T-helper 2 cell treated with Interferon-gamma antibody and Interleukin-4, amounts not matched to agents 5 μg/mL and 100 μg/mL, for 36 hours (primary cell): ENCODE results near the gene CH25H.
"Not testable (repeated sequence)": the region's sequence is repeated elsewhere in the genome, so short reads cannot be mapped to it uniquely, and the experiment has no call there.

ENCODE experiments used
- DNase-seq: peaks from one replicate; pipeline ENCODE4 v3.0.0; 2021; ENCODE audit warnings: low spot score
- H3K27ac Mint-ChIP-seq: one replicate; pipeline ENCODE4 v1.8.0; 2021; ENCODE audit warnings: mild to moderate bottlenecking, mixed read lengths
- H3K27me3 Mint-ChIP-seq: one replicate; pipeline ENCODE4 v1.8.0; 2021; ENCODE audit warnings: low read depth, mixed read lengths
- H3K36me3 Mint-ChIP-seq: one replicate; pipeline ENCODE4 v1.8.0; 2021; ENCODE audit warnings: low read depth, mixed read lengths
- H3K4me1 Mint-ChIP-seq: one replicate; pipeline ENCODE4 v1.8.0; 2021; ENCODE audit warnings: low read depth, mixed read lengths
- H3K4me3 Mint-ChIP-seq: one replicate; pipeline ENCODE4 v1.8.0; 2022; ENCODE audit warnings: mild to moderate bottlenecking, moderate library complexity, mixed read lengths
- H3K9me3 Mint-ChIP-seq: one replicate; pipeline ENCODE4 v1.8.0; 2021; ENCODE audit warnings: mixed read lengths

The CH25H gene, protein sequence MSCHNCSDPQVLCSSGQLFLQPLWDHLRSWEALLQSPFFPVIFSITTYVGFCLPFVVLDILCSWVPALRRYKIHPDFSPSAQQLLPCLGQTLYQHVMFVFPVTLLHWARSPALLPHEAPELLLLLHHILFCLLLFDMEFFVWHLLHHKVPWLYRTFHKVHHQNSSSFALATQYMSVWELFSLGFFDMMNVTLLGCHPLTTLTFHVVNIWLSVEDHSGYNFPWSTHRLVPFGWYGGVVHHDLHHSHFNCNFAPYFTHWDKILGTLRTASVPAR

DNA sequence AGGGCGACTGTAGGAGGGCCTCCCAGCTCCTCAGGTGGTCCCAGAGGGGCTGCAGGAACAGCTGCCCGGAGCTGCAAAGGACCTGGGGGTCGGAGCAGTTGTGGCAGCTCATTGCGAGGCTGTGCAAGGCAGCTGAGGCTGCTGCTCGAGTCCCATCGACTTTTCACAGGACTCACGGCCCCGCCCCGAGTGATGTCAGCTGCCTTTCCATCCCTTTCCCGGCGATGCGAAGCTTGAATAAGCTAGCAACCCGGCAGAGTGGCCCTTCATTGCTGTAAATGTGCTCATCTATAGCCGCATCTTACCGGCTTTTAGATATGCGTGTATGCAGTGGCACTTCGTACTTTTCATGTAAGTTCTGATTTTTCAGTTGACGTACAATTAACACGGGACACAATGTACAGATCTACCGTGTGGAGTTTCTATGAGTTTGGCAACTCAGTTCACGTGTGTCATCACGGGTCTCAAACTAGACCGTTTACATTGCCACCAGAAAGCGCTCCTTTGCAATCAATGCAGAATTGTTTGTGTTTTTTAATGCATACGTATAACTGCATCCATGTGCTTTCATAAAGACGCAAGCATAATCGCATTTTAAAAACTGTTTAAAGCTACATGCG lies at the start of gene CH25H:
TSS of gene CH25H (minus strand) at position 137 of the 620 bp plus-strand sequence. CDS start at position 112, 25 bp downstream.
- no peak within 1 kb of the TSS for H3K27ac Mint-ChIP-seq
- no peaks in the 10 kb centered on the region for H3K36me3 Mint-ChIP-seq
- H3K4me1 Mint-ChIP-seq, result peaks cover 8% of the 10 kb centered on the region
- H3K4me3 Mint-ChIP-seq, result peak within 1 kb of the TSS; percentile 80
- peak; percentile 29 for DNase-seq
- H3K9me3 Mint-ChIP-seq, result no peaks in the 10 kb centered on the region
- peaks cover 39% of the 10 kb centered on the region for H3K27me3 Mint-ChIP-seq

DNA sequence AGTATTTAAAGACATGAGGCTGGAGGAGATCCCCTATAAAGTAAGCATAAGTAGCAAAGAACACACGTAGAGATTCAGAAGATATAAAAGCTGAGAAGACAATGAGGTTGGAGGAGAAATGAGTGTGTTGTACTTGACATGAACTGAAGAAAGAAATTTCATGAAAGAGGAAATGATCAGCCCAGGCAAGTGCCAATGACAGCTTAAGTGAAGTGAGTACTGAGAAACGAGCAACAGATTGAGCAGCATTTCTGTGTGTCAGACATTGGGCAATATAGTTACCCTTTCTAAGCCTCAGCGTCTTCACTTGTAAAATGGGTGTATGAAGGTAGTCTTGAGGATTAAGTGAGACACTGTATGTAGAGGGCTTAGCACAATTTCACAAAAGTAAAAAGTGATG lies 49.2 kb upstream of the CH25H start:
- peaks cover 20% of the 10 kb centered on the region for H3K9me3 Mint-ChIP-seq
- H3K27me3 Mint-ChIP-seq, result peaks cover 38% of the 10 kb centered on the region
- H3K4me3 Mint-ChIP-seq, result no peak overlapping the region
- no peak overlapping the region for H3K27ac Mint-ChIP-seq
- no peaks in the 10 kb centered on the region for H3K4me1 Mint-ChIP-seq
- H3K36me3 Mint-ChIP-seq, result peaks cover 6% of the 10 kb centered on the region
- DNase-seq, result no peak

DNA sequence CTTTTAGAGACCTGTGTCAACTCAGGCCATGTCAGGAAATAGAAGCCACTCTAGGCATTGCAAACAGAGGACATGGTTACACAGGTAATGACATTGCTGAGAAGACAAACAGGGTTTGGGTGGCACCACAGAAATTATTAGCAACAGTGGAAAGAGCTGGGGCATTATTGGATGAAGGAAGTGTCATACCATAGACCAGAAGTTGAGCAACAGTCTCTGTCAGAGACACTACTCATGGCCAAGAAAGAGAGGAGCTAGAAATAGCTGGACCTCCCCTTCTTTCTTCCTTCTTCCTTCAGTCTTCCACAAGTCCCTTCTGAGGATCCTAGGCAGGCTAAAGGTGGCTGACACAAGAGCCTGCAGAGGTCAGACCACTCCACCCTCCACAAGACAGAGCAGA lies 48.7 kb upstream of the CH25H start:
- Mint-ChIP-seq H3K4me1 (peaks cover 5% of the 10 kb centered on the region), H3K4me3 (no peak overlapping the region), H3K9me3 (peaks cover 20% of the 10 kb centered on the region), H3K27me3 (peaks cover 41% of the 10 kb centered on the region), H3K36me3 (peaks cover 6% of the 10 kb centered on the region), H3K27ac (no peak overlapping the region)
- DNase-seq, result no peak

DNA sequence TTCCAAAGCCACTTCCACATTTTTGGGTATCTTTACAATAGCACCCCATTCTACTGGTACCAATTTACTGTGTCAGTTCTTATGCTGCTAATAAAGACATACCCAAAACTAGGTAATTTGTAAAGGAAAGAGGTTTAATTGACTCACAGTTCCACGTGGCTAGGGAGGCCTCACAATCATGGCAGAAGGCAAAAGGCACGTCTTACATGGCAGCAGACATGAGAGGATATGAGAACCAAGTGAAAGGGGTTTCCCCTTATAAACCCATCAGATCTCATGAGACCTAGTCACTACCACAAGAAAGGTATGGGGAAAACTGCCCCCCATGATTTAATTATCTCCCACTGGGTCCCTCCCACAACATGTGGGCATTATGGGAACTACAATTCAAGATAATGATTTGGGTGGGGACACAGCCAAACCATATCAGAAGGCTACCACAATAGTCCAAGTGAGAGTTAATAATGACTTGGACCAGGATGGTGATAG lies 48.0 kb upstream of the CH25H start:
- H3K27ac Mint-ChIP-seq, H3K4me3 Mint-ChIP-seq, H3K36me3 Mint-ChIP-seq, H3K4me1 Mint-ChIP-seq, DNase-seq: not testable (repeated sequence)
- Mint-ChIP-seq H3K27me3 (peaks cover 42% of the 10 kb centered on the region), H3K9me3 (peaks cover 20% of the 10 kb centered on the region)

DNA sequence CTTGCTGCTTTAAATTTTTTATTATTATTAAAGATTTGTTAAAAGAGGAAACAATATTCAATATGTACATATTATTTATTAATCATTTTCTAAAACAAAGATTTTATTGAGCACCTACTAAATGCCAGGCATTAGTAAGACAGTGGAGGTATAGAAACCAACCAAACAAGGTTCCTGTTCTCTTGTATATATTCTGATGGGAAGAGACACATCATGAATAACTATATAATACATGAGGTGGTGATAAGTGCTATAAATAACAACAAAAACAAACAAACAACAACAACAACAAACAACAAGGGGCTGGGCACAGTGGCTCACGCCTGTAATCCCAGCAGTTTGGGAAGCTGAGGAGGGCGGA lies 45.1 kb upstream of the CH25H start:
- Mint-ChIP-seq H3K27me3 (peaks cover 22% of the 10 kb centered on the region), H3K4me1 (peaks cover 17% of the 10 kb centered on the region), H3K27ac (no peak overlapping the region), H3K9me3 (peaks cover 20% of the 10 kb centered on the region), H3K4me3 (no peak overlapping the region), H3K36me3 (peaks cover 6% of the 10 kb centered on the region)
- no peak for DNase-seq

DNA sequence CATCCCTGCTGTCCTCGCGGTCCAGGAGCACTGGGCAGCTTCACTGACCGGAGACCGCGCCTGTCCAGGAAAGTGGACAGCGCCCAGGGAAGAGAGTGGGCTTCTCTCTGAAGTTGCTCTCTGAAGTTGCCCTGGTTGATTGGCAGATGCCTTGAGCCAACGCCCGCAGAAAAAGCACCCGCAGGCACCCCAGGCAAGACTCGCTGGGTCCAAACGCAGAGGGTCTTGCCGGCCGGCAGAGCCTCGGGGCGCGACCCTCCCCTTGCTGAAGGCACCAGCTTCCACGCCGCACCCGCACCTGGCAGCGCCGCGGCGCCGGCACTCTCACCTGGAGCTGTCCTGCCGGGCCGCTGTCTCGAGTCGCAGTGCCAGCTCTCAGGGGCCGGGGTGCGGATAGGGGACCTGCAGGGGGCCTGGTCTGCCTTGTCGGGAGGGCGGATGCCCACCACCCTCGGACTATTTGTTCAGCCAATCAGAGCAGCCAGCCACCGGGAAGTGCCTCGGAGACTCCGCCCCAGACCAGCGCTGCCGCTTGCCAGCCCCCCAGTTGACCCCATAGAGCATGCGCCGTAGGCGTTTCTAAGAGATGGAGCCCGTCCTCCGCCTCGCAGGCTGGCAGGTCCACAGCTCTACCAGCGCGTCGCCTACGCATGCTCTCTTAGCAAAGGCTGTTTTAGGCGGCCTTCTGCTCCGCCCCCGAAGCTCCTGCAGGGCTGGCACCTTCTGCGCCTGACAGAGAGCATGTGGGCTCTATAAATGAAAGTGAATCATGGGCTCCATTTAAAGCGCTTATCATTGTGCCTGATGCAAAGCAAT lies 44.5 kb upstream of the CH25H start, which contains the start of gene LIPA:
TSS of gene LIPA (minus strand) at position 367 of the 816 bp plus-strand sequence. CDS start 4,127 bp downstream, outside the sequence.
- H3K9me3 Mint-ChIP-seq, result peaks cover 20% of the 10 kb centered on the region
- peaks cover 6% of the 10 kb centered on the region for H3K36me3 Mint-ChIP-seq
- H3K27ac Mint-ChIP-seq, result peak within 1 kb of the TSS; percentile 69
- peaks cover 17% of the 10 kb centered on the region for H3K4me1 Mint-ChIP-seq
- H3K27me3 Mint-ChIP-seq, result peaks cover 16% of the 10 kb centered on the region
- DNase-seq, result peak; percentile 90
- peak within 1 kb of the TSS; percentile 89 for H3K4me3 Mint-ChIP-seq

DNA sequence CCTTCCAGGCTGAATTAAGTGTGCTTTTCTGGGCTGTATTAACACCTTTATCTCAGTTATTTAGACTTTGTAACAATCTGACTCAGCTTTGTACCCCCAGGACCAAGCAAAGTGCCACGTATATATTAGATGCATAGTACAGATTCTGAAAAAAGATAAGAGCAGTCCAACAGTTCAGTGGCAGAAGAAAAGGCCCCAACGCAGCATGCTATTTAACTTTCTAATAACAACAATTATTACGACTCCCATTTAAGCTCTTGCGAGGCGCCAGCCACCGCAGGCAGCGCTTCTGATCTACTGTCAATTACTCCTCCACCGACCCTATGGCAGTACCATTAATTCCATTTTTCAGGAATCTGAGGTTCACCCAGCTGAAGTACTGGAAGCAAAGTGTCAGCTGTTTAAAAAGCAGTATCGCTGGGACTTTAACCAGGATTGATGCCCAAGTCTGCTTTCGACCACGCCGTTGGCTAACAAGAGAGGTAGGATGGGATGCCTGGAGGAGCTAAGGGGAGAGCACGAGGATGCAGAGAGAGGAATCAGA lies 43.8 kb upstream of the CH25H start:
- Mint-ChIP-seq H3K27ac (no peak overlapping the region), H3K9me3 (peaks cover 20% of the 10 kb centered on the region), H3K4me1 (peaks cover 17% of the 10 kb centered on the region), H3K4me3 (peak overlapping the region; percentile 89), H3K36me3 (peaks cover 6% of the 10 kb centered on the region), H3K27me3 (peaks cover 10% of the 10 kb centered on the region)
- DNase-seq, result no peak

DNA sequence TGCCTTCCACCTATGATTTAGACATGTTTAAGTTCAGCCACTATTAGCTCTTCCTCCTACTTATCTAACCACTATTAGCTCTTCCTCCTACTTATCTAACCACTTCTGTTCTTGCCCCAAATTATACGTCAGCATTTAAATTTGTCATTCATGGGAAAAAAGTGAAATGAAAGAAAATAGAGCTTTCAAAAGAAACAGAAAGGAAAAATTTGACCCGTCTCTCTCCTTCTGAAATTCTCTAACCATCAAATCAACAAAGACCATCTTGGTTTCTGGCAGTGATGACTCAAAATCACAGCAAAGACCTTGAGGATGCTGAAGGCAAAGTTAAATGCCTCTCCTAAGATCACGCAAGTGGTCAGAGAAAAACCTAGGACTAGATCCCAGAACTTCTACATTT lies 41.9 kb upstream of the CH25H start:
- Mint-ChIP-seq H3K4me3 (no peak overlapping the region), H3K27ac (no peak overlapping the region), H3K36me3 (no peaks in the 10 kb centered on the region), H3K27me3 (peaks cover 4% of the 10 kb centered on the region), H3K9me3 (peaks cover 8% of the 10 kb centered on the region), H3K4me1 (peaks cover 17% of the 10 kb centered on the region)
- no peak for DNase-seq

DNA sequence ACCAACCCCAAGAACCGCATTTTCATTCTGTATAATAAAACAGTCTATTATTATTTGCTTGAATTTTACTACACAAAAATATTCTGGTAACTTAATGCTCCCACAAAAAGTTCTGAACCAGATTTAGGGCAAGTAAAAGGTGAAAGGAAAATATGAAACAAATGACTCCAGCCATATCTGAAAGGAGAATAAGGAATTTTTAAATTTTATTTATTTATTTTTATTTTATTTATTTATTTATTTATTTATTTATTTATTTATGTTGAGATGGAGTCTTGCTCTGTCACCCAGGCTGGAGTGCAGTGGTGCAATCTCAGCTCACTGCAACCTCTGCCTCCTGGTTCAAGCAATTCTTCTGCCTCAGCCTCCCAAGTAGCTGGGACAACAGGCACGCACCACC lies 40.5 kb upstream of the CH25H start:
- H3K27ac Mint-ChIP-seq, H3K36me3 Mint-ChIP-seq, H3K4me3 Mint-ChIP-seq, DNase-seq, H3K27me3 Mint-ChIP-seq, H3K9me3 Mint-ChIP-seq: not testable (repeated sequence)
- H3K4me1 Mint-ChIP-seq, result peaks cover 17% of the 10 kb centered on the region

DNA sequence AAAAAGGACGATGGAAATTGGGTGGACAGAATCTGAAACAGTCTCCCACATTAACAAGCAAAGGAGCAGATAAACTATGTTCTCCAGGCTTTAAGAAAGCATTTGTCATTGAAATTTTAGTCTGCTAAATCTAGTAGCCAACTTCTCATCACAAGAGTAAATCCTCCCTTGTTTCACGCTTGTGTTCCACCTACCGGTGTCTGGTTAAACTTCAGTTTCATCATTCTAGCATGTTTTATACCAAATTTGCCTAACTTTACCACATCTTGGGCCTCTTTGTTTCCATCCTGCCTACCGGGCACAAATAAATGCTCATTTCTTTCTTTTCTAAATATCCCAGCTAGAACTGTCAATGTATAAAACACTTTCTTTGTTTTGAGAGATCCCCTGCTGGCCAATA lies 38.7 kb upstream of the CH25H start:
- Mint-ChIP-seq H3K27ac (no peak overlapping the region), H3K9me3 (no peaks in the 10 kb centered on the region), H3K4me3 (no peak overlapping the region)

DNA sequence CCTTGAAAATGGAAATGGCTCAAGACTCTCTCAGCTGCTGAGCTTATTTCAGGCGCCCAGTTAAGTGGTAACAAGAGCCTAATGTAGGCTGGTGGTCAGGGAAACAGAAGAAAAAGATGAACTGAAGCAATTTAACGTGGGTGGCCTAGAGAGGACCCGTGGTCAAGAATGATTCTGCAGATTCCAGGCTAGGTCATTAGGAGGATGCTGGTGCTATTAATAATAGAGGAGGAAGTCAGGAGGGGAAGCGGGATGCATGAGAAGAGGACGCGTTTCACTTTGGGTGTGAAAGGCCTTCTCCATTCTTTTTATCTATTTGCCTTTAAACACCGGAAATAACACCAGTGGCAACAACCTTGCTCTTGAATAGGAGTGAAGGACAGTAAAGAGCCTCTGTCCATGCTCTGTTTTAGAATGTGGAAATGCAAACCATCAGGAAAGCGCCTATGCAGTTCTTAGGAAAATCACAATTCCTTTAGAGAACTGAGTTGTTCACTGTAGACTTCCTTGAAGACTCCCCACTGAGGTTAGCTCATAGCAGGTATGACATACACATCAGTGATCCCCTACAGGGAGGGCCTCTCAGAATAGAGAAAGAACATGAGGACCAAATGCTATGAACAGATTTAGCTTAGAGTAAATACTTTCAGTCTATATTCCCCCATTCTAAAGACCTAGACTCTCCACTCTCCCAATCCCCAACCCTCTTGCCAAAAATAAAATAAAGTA lies 35.9 kb upstream of the CH25H start:
- Mint-ChIP-seq H3K36me3 (no peaks in the 10 kb centered on the region), H3K27ac (no peak overlapping the region), H3K9me3 (no peaks in the 10 kb centered on the region), H3K4me3 (no peak overlapping the region), H3K27me3 (no peaks in the 10 kb centered on the region), H3K4me1 (no peaks in the 10 kb centered on the region)
- DNase-seq, result no peak

More for the DNA sequence above, 38.7 kb upstream of the CH25H start:
- DNase-seq, result no peak
- Mint-ChIP-seq H3K36me3 (no peaks in the 10 kb centered on the region), H3K27me3 (peaks cover 2% of the 10 kb centered on the region), H3K4me1 (peaks cover 12% of the 10 kb centered on the region)

DNA sequence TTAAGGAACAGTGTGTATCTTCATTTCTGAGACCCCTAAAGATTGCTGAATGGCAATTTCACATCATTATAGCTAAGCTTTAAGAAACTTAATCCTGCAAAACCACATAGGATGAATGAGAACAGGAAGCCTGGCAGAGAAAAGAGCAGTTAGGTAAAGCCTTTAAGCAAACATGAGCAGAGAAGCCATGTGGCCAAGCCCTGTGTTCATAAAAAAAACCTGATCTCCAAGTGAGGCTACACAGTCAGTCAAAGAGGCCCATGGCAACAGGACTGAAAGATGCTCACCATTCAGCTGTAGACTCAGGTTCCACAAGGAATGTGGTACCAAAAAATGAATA lies 35.2 kb upstream of the CH25H start:
- no peaks in the 10 kb centered on the region for H3K9me3 Mint-ChIP-seq
- H3K27ac Mint-ChIP-seq, result no peak overlapping the region

DNA sequence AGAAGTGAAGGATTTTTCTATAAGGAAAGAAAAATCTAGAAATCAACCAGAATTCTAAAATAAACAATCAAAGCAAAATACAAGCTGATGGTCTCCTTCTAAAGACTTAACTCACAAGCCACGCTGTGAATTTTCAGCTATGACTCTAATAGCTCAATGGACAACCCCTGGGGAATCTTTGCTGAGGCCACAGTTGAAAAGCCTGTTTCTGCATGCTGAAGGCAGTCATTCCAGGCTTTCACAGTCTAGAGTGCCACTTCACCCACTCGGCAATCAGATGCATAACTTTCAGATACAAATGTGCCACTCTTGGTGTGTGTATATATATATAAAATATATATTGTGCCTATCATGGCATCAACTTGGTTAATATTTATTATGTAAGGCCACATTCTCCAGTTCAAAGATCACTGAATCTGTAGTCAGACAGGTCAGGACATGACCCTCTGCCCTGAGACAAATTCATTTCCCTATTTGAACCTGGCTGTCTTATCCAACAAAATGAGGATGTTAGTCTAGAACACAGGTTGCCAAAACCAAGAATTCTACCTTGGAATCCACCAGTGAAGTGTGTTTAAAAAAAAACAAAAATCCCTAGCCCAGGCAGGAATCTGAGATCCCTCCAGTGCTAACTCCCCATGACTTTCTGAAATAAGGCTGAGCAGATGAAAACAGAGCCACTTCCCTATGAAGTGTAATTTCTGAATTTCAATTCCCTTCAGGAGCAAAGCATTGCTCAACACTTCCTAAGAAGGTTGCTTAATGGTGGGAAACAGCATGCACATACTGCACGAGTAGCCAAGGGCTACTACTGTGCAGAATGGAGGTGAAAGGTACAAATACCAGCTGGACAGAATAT lies 34.6 kb upstream of the CH25H start:
- Mint-ChIP-seq H3K9me3 (no peaks in the 10 kb centered on the region), H3K36me3 (no peaks in the 10 kb centered on the region), H3K27me3 (no peaks in the 10 kb centered on the region), H3K27ac (no peak overlapping the region), H3K4me3 (no peak overlapping the region), H3K4me1 (no peaks in the 10 kb centered on the region)
- DNase-seq, result no peak

More for the DNA sequence above, 35.2 kb upstream of the CH25H start:
- Mint-ChIP-seq H3K4me1 (no peaks in the 10 kb centered on the region), H3K4me3 (no peak overlapping the region), H3K27me3 (no peaks in the 10 kb centered on the region), H3K36me3 (no peaks in the 10 kb centered on the region)
- DNase-seq, result no peak
